Measurements from ENCODE around the gene MANBA. TPM values are rescaled to one million over a fixed set of nuclear protein-coding genes. Genes with fewer than 3 reads are reported as not detected.

The MANBA gene
- total RNA-seq, 1 experiment from 2014 or later, result 14.5 TPM

- intact Hi-C loops (cut with micrococcal nuclease; ENCODE audit: unreplicated experiment) (no loop called here), in situ Hi-C loops (cut with HindIII; ENCODE audit: low pct_unique_long_range_greater_than_20kb, low sequenced_read_pairs) (no loop called here)
- Histone ChIP-seq H3K9me3 (ENCODE audit: control insufficient read depth, insufficient read depth, low read depth, low read length) (no peaks in the 10 kb centered on the region), H3K4me1 (ENCODE audit: control insufficient read depth, insufficient read depth, low read length) (peaks cover 5% of the 10 kb centered on the region; the same call in 1 of the 2 replicates), H3K4me3 (ENCODE audit: low read depth in 2 of 2, low read length in 2 of 2) (no peak overlapping the region), H3K27me3 (ENCODE audit: control insufficient read depth, insufficient read depth, low read length) (no peaks in the 10 kb centered on the region), H3K27ac (ENCODE audit: low read length) (no peak overlapping the region), H3K36me3 (ENCODE audit: control insufficient read depth, insufficient read depth, low read length) (no peaks in the 10 kb centered on the region)
- no peak for TF ChIP-seq POLR2AphosphoS5 (IDR thresholded peaks at IDR 0.05; ENCODE audit: low read depth, low read length)
- ATAC-seq, result no peak
- POLR2A ChIA-PET, result no interaction called here
- DNase-seq (ENCODE audit: low read depth, low spot score), result no peak
- no TSS peak for BruUV-seq (replicated peaks)
- CTCF ChIA-PET, result no interaction called here
These were observed 26.0 kb downstream of the MANBA start for GRCh38 chr4:102734591-102735385.

GRCh38 chr4:102734116-102734515 is 26.7 kb downstream of the MANBA start:
- in situ Hi-C loops (cut with HindIII; ENCODE audit: low pct_unique_long_range_greater_than_20kb, low sequenced_read_pairs), result no loop called here
- no peak for ATAC-seq

More at GRCh38 chr4:102734116-102734515, 26.7 kb downstream of the MANBA start:
- Histone ChIP-seq H3K36me3 (ENCODE audit: control insufficient read depth, insufficient read depth, low read length) (no peaks in the 10 kb centered on the region), H3K27ac (ENCODE audit: low read length) (no peak overlapping the region), H3K4me1 (ENCODE audit: control insufficient read depth, insufficient read depth, low read length) (peaks cover 5% of the 10 kb centered on the region; the same call in 1 of the 2 replicates), H3K4me3 (ENCODE audit: low read depth in 2 of 2, low read length in 2 of 2) (no peak overlapping the region), H3K9me3 (ENCODE audit: control insufficient read depth, insufficient read depth, low read depth, low read length) (no peaks in the 10 kb centered on the region), H3K27me3 (ENCODE audit: control insufficient read depth, insufficient read depth, low read length) (no peaks in the 10 kb centered on the region)
- intact Hi-C loops (cut with micrococcal nuclease; ENCODE audit: unreplicated experiment), result no loop called here
- DNase-seq (ENCODE audit: low read depth, low spot score), result no peak
- ChIA-PET POLR2A (no interaction called here), CTCF (no interaction called here)
- BruUV-seq (replicated peaks), result no TSS peak
- TF ChIP-seq REST (IDR thresholded peaks at IDR 0.05; ENCODE audit: insufficient read depth in 1 of 2, low read depth in 2 of 2, low read length in 1 of 2), result no peak
- TF ChIP-seq TCF7L2 (IDR thresholded peaks at IDR 0.05; ENCODE audit: low read depth, low read length), result no peak
- TF ChIP-seq SIN3A (IDR thresholded peaks at IDR 0.05; ENCODE audit: borderline replicate concordance, insufficient read depth, low read depth, low read length), result no peak
- no peak for TF ChIP-seq CTCF (IDR thresholded peaks at IDR 0.05)
- no peak for TF ChIP-seq POLR2AphosphoS5 (IDR thresholded peaks at IDR 0.05; ENCODE audit: low read depth, low read length)
